Activated B cell treated with CpG ODN at 0.5 μM for 24 hours (primary cell): ENCODE results near the gene COL17A1. TPM values are rescaled to one million over a fixed set of nuclear protein-coding genes. Genes with fewer than 3 reads are reported as not detected.

Experiments used
- ATAC-seq: fragments of 200-7000 bp; cut with Tn5 transposase; one replicate; pipeline ENCODE4 v1.10.0; 2021; ENCODE audit warnings: low read depth, mild to moderate bottlenecking, moderate library complexity
- CTCF ChIA-PET: fragments of 350-600 bp; sonication (Branson Sonifier 250); formaldehyde crosslinking; loops from one replicate; lab custom pipeline; 2021; ENCODE audit warnings: antibody characterized with exemption; lab: Charles Lee
- POLR2A ChIA-PET: fragments of 350-600 bp; sonication (Branson Sonifier 250); formaldehyde crosslinking; loops from one replicate; lab custom pipeline; 2021; ENCODE audit warnings: antibody characterized with exemption; lab: Charles Lee
- DNase-seq: peaks from one replicate; pipeline ENCODE4 v3.0.0; 2022
- H3K27ac Mint-ChIP-seq: one replicate; pipeline ENCODE4 v1.8.0; 2020; ENCODE audit warnings: mixed read lengths
- H3K27me3 Mint-ChIP-seq: one replicate; pipeline ENCODE4 v1.8.0; 2021; ENCODE audit warnings: mixed read lengths
- H3K36me3 Mint-ChIP-seq: one replicate; pipeline ENCODE4 v1.8.0; 2021; ENCODE audit warnings: low read depth, mixed read lengths
- H3K4me1 Mint-ChIP-seq: one replicate; pipeline ENCODE4 v1.8.0; 2021; ENCODE audit warnings: mixed read lengths
- H3K4me3 Mint-ChIP-seq: one replicate; pipeline ENCODE4 v1.8.0; 2020; ENCODE audit warnings: mild to moderate bottlenecking, mixed read lengths
- H3K9me3 Mint-ChIP-seq: one replicate; pipeline ENCODE4 v1.8.0; 2020; ENCODE audit warnings: mixed read lengths
- intact Hi-C: fragments of 100-400 bp; cut with micrococcal nuclease; formaldehyde crosslinking; loops from one replicate; pipeline ENCODE4 v1.15.1; 2024
- total RNA-seq: library from RNA; stranded (reverse); gene quantifications from 2 replicates; pipeline ENCODE4 v1.2.3, GENCODE V29; 2022
- TF ChIP-seq, protein P1 (sequence below): fragments of 200-600 bp; IDR thresholded peaks from one replicate; pipeline ENCODE4 v1.8.0; 2022; ENCODE audit warnings: antibody characterized with exemption, mild to moderate bottlenecking

COL17A1 gene
- total RNA-seq, 1 donor from 2014 or later = not detected

DNA sequence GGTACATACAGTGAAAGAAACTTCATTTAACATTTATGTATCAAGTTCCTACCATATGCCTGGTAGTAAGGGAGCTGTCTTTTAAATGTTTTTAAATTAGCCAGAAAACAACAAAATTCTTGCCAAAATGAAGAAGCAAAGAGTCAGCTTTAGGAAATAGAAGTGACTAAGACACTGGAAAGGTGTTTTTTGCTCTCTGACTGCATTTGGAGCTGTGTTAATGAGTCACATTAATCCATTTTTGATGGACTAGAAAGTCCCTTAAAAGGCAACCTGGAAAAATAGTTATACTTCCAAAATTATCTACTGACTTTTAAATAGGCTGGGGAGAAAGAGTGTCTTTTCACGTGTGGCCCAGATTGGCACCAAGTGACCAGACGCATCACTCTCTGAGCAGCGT is 3.9 kb upstream of the COL17A1 start:
- ATAC-seq (no peak), DNase-seq (no peak)
- no peaks in the 10 kb centered on the region for H3K36me3 Mint-ChIP-seq
- peaks cover 2% of the 10 kb centered on the region for H3K9me3 Mint-ChIP-seq
- POLR2A ChIA-PET = no interaction called here
- H3K4me3 Mint-ChIP-seq = no peak overlapping the region
- H3K27ac Mint-ChIP-seq = no peak overlapping the region
- peaks cover 3% of the 10 kb centered on the region for H3K27me3 Mint-ChIP-seq
- TF ChIP-seq, protein P1, sequence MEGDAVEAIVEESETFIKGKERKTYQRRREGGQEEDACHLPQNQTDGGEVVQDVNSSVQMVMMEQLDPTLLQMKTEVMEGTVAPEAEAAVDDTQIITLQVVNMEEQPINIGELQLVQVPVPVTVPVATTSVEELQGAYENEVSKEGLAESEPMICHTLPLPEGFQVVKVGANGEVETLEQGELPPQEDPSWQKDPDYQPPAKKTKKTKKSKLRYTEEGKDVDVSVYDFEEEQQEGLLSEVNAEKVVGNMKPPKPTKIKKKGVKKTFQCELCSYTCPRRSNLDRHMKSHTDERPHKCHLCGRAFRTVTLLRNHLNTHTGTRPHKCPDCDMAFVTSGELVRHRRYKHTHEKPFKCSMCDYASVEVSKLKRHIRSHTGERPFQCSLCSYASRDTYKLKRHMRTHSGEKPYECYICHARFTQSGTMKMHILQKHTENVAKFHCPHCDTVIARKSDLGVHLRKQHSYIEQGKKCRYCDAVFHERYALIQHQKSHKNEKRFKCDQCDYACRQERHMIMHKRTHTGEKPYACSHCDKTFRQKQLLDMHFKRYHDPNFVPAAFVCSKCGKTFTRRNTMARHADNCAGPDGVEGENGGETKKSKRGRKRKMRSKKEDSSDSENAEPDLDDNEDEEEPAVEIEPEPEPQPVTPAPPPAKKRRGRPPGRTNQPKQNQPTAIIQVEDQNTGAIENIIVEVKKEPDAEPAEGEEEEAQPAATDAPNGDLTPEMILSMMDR = no peak
- CTCF ChIA-PET = no interaction called here
- intact Hi-C loops = no loop called here
- H3K4me1 Mint-ChIP-seq = no peaks in the 10 kb centered on the region

DNA sequence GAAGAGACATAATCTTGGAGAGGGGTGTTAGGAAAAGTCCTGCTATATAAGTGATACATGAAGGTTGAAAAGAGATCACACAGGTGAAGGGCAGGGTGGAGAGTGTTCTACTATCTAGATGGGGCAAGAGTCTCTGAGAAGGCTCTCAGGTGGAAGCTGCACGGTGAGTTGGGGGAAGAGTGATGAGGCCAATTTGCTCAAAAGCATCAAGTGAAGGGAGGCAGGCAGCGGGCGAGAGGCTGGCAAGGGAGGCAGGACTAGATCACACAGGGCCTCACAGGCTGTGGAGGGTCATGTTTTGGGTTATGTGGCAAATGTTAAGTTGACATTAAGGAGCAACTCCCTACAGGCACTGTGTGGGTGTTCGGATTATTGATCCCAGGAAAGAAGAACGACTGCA is 2.6 kb upstream of the COL17A1 start:
- H3K27me3 Mint-ChIP-seq = peaks cover 3% of the 10 kb centered on the region
- ChIA-PET POLR2A (no interaction called here), CTCF (no interaction called here)
- TF ChIP-seq, protein P1 = no peak
- H3K36me3 Mint-ChIP-seq = no peaks in the 10 kb centered on the region
- no peak overlapping the region for H3K27ac Mint-ChIP-seq
- intact Hi-C loops = no loop called here
- no peaks in the 10 kb centered on the region for H3K4me1 Mint-ChIP-seq
- no peak overlapping the region for H3K4me3 Mint-ChIP-seq
- no peak for DNase-seq
- no peak for ATAC-seq
- no peaks in the 10 kb centered on the region for H3K9me3 Mint-ChIP-seq

DNA sequence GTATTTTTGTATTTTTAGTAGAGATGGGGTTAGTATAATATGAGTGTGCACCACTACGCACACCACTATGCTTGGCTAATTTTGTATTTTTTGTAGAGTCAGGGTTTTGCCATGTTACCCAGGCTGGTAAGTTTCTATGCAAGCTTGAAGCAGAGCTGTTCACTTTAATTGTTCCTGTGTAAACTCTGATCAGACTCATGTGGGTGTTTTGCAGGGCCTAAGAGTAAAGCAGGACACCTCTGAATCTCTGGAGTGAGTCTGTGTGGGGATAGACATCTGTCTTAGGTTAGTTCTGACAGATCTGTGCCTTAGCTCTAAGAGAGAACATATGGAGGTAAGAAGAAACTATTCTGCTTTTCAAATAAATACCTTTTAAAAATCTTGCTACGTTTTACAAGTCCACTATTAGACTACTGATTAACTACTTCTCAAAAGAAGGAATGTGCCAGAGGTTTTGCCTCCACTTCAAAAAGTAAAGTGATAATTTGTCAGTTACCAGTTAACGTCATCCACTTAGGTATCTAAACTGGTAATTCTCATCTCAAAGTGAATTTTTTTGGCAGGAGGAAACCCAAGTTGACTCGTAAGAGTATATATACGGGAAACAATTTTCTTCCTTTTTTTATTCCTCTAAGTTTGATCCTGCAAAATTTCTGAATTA is 1.1 kb downstream of the COL17A1 start:
- no peak overlapping the region for H3K27ac Mint-ChIP-seq
- no peaks in the 10 kb centered on the region for H3K36me3 Mint-ChIP-seq
- H3K27me3 Mint-ChIP-seq = no peaks in the 10 kb centered on the region
- H3K4me3 Mint-ChIP-seq = no peak overlapping the region
- ChIA-PET POLR2A (no interaction called here), CTCF (interaction anchor here (1.5 kb wide), 1 partner anchor 197 kb away, joined by 5 read pairs; no protein-coding TSS in a partner anchor)
- no peak for ATAC-seq
- TF ChIP-seq, protein P1 = no peak
- H3K9me3 Mint-ChIP-seq = no peaks in the 10 kb centered on the region
- H3K4me1 Mint-ChIP-seq = no peaks in the 10 kb centered on the region
- intact Hi-C loops = no loop called here
- DNase-seq = no peak

DNA sequence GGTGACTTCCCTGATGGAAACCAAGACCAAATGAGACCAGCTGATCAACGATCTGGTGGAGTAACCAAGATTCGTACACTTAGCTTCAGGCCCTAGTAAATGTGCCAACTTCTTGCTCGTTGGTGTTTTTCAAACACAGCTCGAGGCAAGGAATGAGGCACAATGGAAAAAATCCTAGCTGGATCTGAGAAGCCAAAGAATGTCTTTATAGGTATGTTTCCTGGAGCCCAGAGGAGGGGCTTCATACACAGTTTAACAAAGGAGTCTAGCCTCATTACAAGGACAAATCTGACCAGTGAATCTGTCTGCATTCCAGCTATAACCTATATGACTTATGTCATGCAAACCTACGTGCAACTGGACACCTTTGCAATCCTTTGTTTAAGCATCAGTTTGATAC is 3.7 kb downstream of the COL17A1 start:
- Mint-ChIP-seq H3K27ac (no peak overlapping the region), H3K4me3 (no peak overlapping the region), H3K9me3 (no peaks in the 10 kb centered on the region), H3K36me3 (no peaks in the 10 kb centered on the region), H3K27me3 (peaks cover 2% of the 10 kb centered on the region), H3K4me1 (no peaks in the 10 kb centered on the region)
- ChIA-PET POLR2A (no interaction called here), CTCF (interaction anchor here (2.8 kb wide), 1 partner anchor 194 kb away, joined by 21 read pairs; no protein-coding TSS in a partner anchor)
- DNase-seq (no peak), ATAC-seq (no peak)
- intact Hi-C loops = no loop called here
- TF ChIP-seq, protein P1 = no peak

DNA sequence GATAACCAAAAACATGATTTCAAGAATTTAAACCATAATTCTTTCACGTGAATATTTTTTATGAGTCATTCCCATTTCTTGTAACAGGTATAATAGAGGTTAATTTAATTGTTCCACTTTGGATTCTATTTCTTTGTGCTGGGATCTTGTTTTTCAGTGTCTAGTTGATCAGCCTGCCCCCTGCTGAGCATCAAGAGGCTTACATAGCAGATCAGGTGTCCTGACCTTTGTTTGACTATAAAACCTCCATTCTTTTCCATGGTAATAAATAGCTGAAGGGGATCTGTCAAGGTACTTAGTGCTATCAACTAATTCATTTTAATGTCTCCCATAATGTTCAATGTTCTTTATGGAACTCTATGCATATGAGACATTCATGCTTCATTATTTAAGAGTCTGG is 4.9 kb downstream of the COL17A1 start:
- H3K9me3 Mint-ChIP-seq = no peaks in the 10 kb centered on the region
- no peaks in the 10 kb centered on the region for H3K36me3 Mint-ChIP-seq
- intact Hi-C loops = loop anchor here (1.0 kb wide), 2 partner anchors 192 to 367 kb away; no protein-coding TSS in a partner anchor
- no peak overlapping the region for H3K4me3 Mint-ChIP-seq
- ChIA-PET POLR2A (no interaction called here), CTCF (interaction anchor here (1.0 to 2.8 kb wide), 2 partner anchors 40 to 193 kb away, joined by 3 to 21 read pairs; no protein-coding TSS in a partner anchor)
- TF ChIP-seq, protein P1 = no peak
- H3K4me1 Mint-ChIP-seq = no peaks in the 10 kb centered on the region
- H3K27ac Mint-ChIP-seq = no peak overlapping the region
- H3K27me3 Mint-ChIP-seq = peaks cover 2% of the 10 kb centered on the region
- no peak for ATAC-seq
- DNase-seq = no peak
